H1 (cell line): ENCODE results near the gene ZNF263. TPM values are rescaled to one million over a fixed set of nuclear protein-coding genes. Genes with fewer than 3 reads are reported as not detected.
A peak's percentile ranks its signal among the peaks of the same experiment; 100 is the strongest.

Experiments used
- CTCF ChIA-PET: fragments of 300-600 bp; sonication (Branson Sonifier 250); formaldehyde crosslinking; loops from one replicate; lab custom pipeline; 2021; ENCODE audit not compliant: partially characterized antibody; lab: Charles Lee
- POLR2A ChIA-PET: fragments of 300-600 bp; sonication (Branson Sonifier 250); formaldehyde crosslinking; loops from one replicate; lab custom pipeline; 2021; ENCODE audit warnings: inconsistent platforms; ENCODE audit not compliant: partially characterized antibody; lab: Charles Lee
- DNase-seq, 2 experiments: peaks; one replicate each; pipeline versions ENCODE4 v3.0.0 to v3.0.0-alpha.2; 2010 to 2022; ENCODE audit warnings: low spot score in 2 of 2, low read depth in 1 of 2, mixed read lengths in 1 of 2
- FAIRE-seq: peaks from 2 replicates; lab custom pipeline; 2011; peaks lifted over from hg19 to GRCh38; lab: Jason Lieb, UNC
- H2AFZ ChIP-seq: 2 replicates; pipeline ENCODE4 v1.8.1; 2012; ENCODE audit warnings: low read length, inconsistent platforms
- H2AK5ac ChIP-seq: 2 replicates; pipeline ENCODE4 v1.6.1; 2013; ENCODE audit warnings: low read depth, low read length
- H2BK120ac ChIP-seq: replicated peaks from 2 replicates; pipeline ENCODE3; 2013; ENCODE audit warnings: low read depth, low read length, inconsistent platforms
- H2BK12ac ChIP-seq: 2 replicates; pipeline ENCODE4 v1.6.1; 2013; ENCODE audit warnings: low read depth, low read length
- H2BK15ac ChIP-seq: 2 replicates; pipeline ENCODE4 v1.6.1; 2013; ENCODE audit warnings: low read length
- H2BK20ac ChIP-seq: 2 replicates; pipeline ENCODE4 v1.6.1; 2013; ENCODE audit warnings: low read length
- H2BK5ac ChIP-seq: 2 replicates; pipeline ENCODE4 v1.6.1; 2013; ENCODE audit warnings: low read depth, low read length
- H3K14ac ChIP-seq: 2 replicates; pipeline ENCODE4 v1.6.1; 2013; ENCODE audit warnings: inconsistent platforms; ENCODE audit not compliant: insufficient read length
- H3K18ac ChIP-seq: 2 replicates; pipeline ENCODE4 v1.6.1; 2013; ENCODE audit warnings: low read length; ENCODE audit errors: extremely low read depth
- H3K23ac ChIP-seq: 2 replicates; pipeline ENCODE4 v1.6.1; 2013; ENCODE audit warnings: inconsistent platforms; ENCODE audit not compliant: insufficient read length
- H3K23me2 ChIP-seq: 2 replicates; pipeline ENCODE4 v1.6.1; 2013; ENCODE audit warnings: low read depth, low read length
- H3K27ac ChIP-seq: 2 replicates; pipeline ENCODE4 v1.6.1; 2011; ENCODE audit warnings: low read depth, low read length, inconsistent platforms
- H3K27me3 ChIP-seq, 4 experiments: replicated peaks in 1 of 4; 1 replicate in 1 of 4; 2 replicates in 3 of 4; pipeline versions ENCODE4 v1.6.1 to v1.8.1; 2011 to 2013; ENCODE audit warnings: low read length in 3 of 4, mild to moderate bottlenecking in 3 of 4, inconsistent platforms in 2 of 4, mixed read lengths in 2 of 4, moderate library complexity in 1 of 4; ENCODE audit not compliant: control insufficient read depth in 3 of 4, insufficient read depth in 3 of 4; ENCODE audit errors: extremely low read depth in 1 of 4
- H3K36me3 ChIP-seq, 4 experiments: 2 replicates each; pipeline versions ENCODE4 v1.6.1 to v1.8.1; 2011 to 2013; ENCODE audit warnings: mild to moderate bottlenecking in 4 of 4, low read length in 3 of 4, moderate library complexity in 2 of 4, control low read depth in 1 of 4, inconsistent platforms in 1 of 4; ENCODE audit not compliant: insufficient read depth in 4 of 4, control insufficient read depth in 2 of 4
- H3K4ac ChIP-seq: replicated peaks from 2 replicates; pipeline ENCODE3; 2013; ENCODE audit warnings: low read length, low read depth, mixed read lengths, inconsistent platforms; ENCODE audit not compliant: insufficient read length
- H3K4me1 ChIP-seq, 4 experiments: replicated peaks in 1 of 4; 1 replicate in 1 of 4; 2 replicates in 3 of 4; pipeline versions ENCODE4 v1.6.1 to v1.8.1; 2011 to 2013; ENCODE audit warnings: low read length in 3 of 4, inconsistent platforms in 2 of 4, mixed read lengths in 1 of 4; ENCODE audit not compliant: insufficient read depth in 4 of 4, control insufficient read depth in 3 of 4
- H3K4me2 ChIP-seq, 2 experiments: 2 replicates each; pipeline versions ENCODE4 v1.6.1 to v1.8.1; 2011 to 2013; ENCODE audit warnings: low read depth in 2 of 2, low read length in 2 of 2, control low read depth in 1 of 2, inconsistent platforms in 1 of 2, mild to moderate bottlenecking in 1 of 2; ENCODE audit not compliant: insufficient read depth in 1 of 2
- H3K4me3 ChIP-seq, 4 experiments: fragments of 200-600, 300-600 bp in 1 of 4; sonication (generic), shearing (Covaris generic), sonication (Bioruptor Twin) in 1 of 4; 2 replicates each; pipeline versions ENCODE4 v1.5.1 to v1.8.1; 2011 to 2016; ENCODE audit warnings: low read length in 4 of 4, low read depth in 3 of 4, control low read depth in 2 of 4, inconsistent platforms in 2 of 4, mild to moderate bottlenecking in 2 of 4, mixed read lengths in 1 of 4, moderate library complexity in 1 of 4; ENCODE audit not compliant: insufficient read depth in 2 of 4; ENCODE audit errors: extremely low read depth in 1 of 4
- H3K56ac ChIP-seq: replicated peaks from 2 replicates; pipeline ENCODE3; 2013; ENCODE audit warnings: low read depth, mild to moderate bottlenecking, mixed read lengths, low read length, inconsistent platforms; ENCODE audit not compliant: insufficient read length
- H3K79me1 ChIP-seq: 2 replicates; pipeline ENCODE4 v1.6.1; 2013; ENCODE audit warnings: low read depth, low read length, control low read depth
- H3K79me2 ChIP-seq, 2 experiments: 2 replicates each; pipeline versions ENCODE4 v1.6.1 to v1.8.1; 2012 to 2013; ENCODE audit warnings: low read length in 2 of 2, mild to moderate bottlenecking in 2 of 2, inconsistent platforms in 1 of 2; ENCODE audit not compliant: insufficient read depth in 2 of 2, control insufficient read depth in 1 of 2
- H3K9ac ChIP-seq, 4 experiments: replicated peaks in 1 of 4; 1 replicate in 1 of 4; 2 replicates in 3 of 4; pipeline versions ENCODE4 v1.6.1 to v1.8.1; 2011 to 2013; ENCODE audit warnings: low read depth in 3 of 4, low read length in 3 of 4, control low read depth in 2 of 4, mild to moderate bottlenecking in 2 of 4, moderate library complexity in 2 of 4, inconsistent platforms in 1 of 4; ENCODE audit errors: extremely low read depth in 1 of 4
- H3K9me3 ChIP-seq, 2 experiments: 2 replicates each; pipeline versions ENCODE4 v1.6.1 to v1.8.1; 2012 to 2013; ENCODE audit warnings: mild to moderate bottlenecking in 2 of 2, moderate library complexity in 2 of 2, control low read depth in 1 of 2, inconsistent platforms in 1 of 2, low read depth in 1 of 2, low read length in 1 of 2, mixed read lengths in 1 of 2; ENCODE audit not compliant: insufficient read depth in 2 of 2
- H4K20me1 ChIP-seq, 2 experiments: replicated peaks in 1 of 2; 2 replicates each; pipeline versions ENCODE3 to v1.8.1; 2011 to 2013; ENCODE audit warnings: inconsistent platforms in 2 of 2, low read length in 2 of 2, mild to moderate bottlenecking in 1 of 2; ENCODE audit not compliant: insufficient read depth in 2 of 2, control insufficient read depth in 1 of 2
- H4K5ac ChIP-seq: 2 replicates; pipeline ENCODE4 v1.6.1; 2013; ENCODE audit warnings: low read length, low read depth, mixed read lengths, inconsistent platforms; ENCODE audit not compliant: insufficient read length
- H4K8ac ChIP-seq: 2 replicates; pipeline ENCODE4 v1.8.0; 2013; ENCODE audit warnings: mild to moderate bottlenecking, moderate library complexity, low read length, inconsistent platforms; ENCODE audit not compliant: insufficient read depth; ENCODE audit errors: extremely low read depth
- H4K91ac ChIP-seq: replicated peaks from 2 replicates; pipeline ENCODE3; 2013; ENCODE audit warnings: low read length, mixed read lengths, inconsistent platforms; ENCODE audit not compliant: insufficient read length
- GTF2F1 ChIP-seq: IDR thresholded peaks from 2 replicates; pipeline ENCODE4 v1.6.1; 2012; ENCODE audit warnings: low read depth, low read length, improper control_type of control experiment, borderline replicate concordance
- JUN ChIP-seq: IDR thresholded peaks from 2 replicates; pipeline ENCODE4 v1.6.1; 2011; ENCODE audit warnings: low read depth, mild to moderate bottlenecking, improper control_type of control experiment, low read length
- NANOG ChIP-seq: IDR thresholded peaks from 2 replicates; pipeline ENCODE4 v1.6.1; 2011; ENCODE audit warnings: low read length, low read depth, mild to moderate bottlenecking, inconsistent platforms; ENCODE audit not compliant: insufficient read depth, poor library complexity, severe bottlenecking
- POLR2AphosphoS5 ChIP-seq: IDR thresholded peaks from 2 replicates; pipeline ENCODE4 v1.6.1; 2011; ENCODE audit warnings: low read depth, low read length
- RAD21 ChIP-seq, 2 experiments: IDR thresholded peaks in 1 of 2; conservative IDR thresholded peaks in 1 of 2; 2 replicates each; pipeline ENCODE4 v1.6.1; 2011; ENCODE audit warnings: low read depth in 2 of 2, low read length in 2 of 2, improper control_type of control experiment in 1 of 2, inconsistent platforms in 1 of 2, mild to moderate bottlenecking in 1 of 2, moderate library complexity in 1 of 2
- RBBP5 ChIP-seq: IDR thresholded peaks from 2 replicates; pipeline ENCODE4 v1.7.1; 2012; ENCODE audit warnings: low read depth, mild to moderate bottlenecking, inconsistent platforms, low read length, moderate library complexity, borderline replicate concordance
- YY1 ChIP-seq: IDR thresholded peaks from 2 replicates; pipeline ENCODE4 v1.6.1; 2011; ENCODE audit warnings: low read depth, mild to moderate bottlenecking, low read length
- WGBS, 2 experiments: shearing (Covaris generic) in 1 of 2; methylation state at CpG; one replicate each; pipeline versions ENCODE4 v1.1.6 to v1.1.7; 2013 to 2015; ENCODE audit warnings: low lambda C conversion rate in 2 of 2, mixed read lengths in 2 of 2, inconsistent platforms in 1 of 2, low coverage in 1 of 2, missing lambda C conversion rate in 1 of 2; ENCODE audit not compliant: insufficient replicate concordance in 2 of 2, insufficient coverage in 1 of 2, insufficient read length in 1 of 2; ENCODE audit errors: extremely low coverage in 1 of 2, missing lambda C conversion rate in 1 of 2; 5-methylcytosine and 5-hydroxymethylcytosine counted together
- polyA plus RNA-seq, 7 experiments: library from polyadenylated mRNA; depleted of rRNA in 3 of 7; stranded (reverse) in 5 of 7; unstranded in 2 of 7; fragments of >200 nt in 5 of 7; fragments of 200-250 nt in 2 of 7; gene quantifications; 1 replicate in 5 of 7; 2 replicates in 1 of 7; 4 replicates in 1 of 7; pipeline versions ENCODE4 v1.2.1 to v1.2.3, GENCODE V29; 2011 to 2013; ENCODE audit warnings: missing spikeins in 2 of 7, mixed read lengths in 2 of 7
- total RNA-seq: library from RNA; stranded (reverse); fragmentation: NEBNext Ultra II Directional; extraction: Animal tissue kit (Norgen Biotek cat#: 25700); gene quantifications from 2 replicates; pipeline ENCODE4 v1.2.1, GENCODE V29; 2021
- TF ChIP-seq, protein P1 (sequence below), 3 experiments: IDR thresholded peaks; 1 replicate in 2 of 3; 2 replicates in 1 of 3; pipeline versions ENCODE4 v1.5.1 to v1.6.1; 2011; ENCODE audit warnings: low read length in 3 of 3, mild to moderate bottlenecking in 3 of 3, inconsistent platforms in 2 of 3, low read depth in 1 of 3, moderate library complexity in 1 of 3; ENCODE audit not compliant: insufficient read depth in 1 of 3; ENCODE audit errors: control extremely low read depth in 1 of 3
- TF ChIP-seq, protein P2 (sequence below): IDR thresholded peaks from 2 replicates; pipeline ENCODE4 v1.6.1; 2012; ENCODE audit warnings: inconsistent platforms

Gene ZNF263
- total and polyA plus RNA-seq, 2 of the 8 experiments (the other 6 are each of a cell fraction or from before 2014, with no cell fraction given), result 9.2 to 26.7 TPM

GRCh38 chr16:3234543-3234856, 48.8 kb upstream of the ZNF263 start:
- Histone ChIP-seq H4K20me1 (no peaks in the 10 kb centered on the region), H3K23me2 (peaks cover 4% of the 10 kb centered on the region), H4K91ac (no peak overlapping the region), H3K4me3 (peak overlapping the region; percentile 86 to 95 (median 88)), H3K4me1 (peaks cover 0 to 4% (median 0%) of the 10 kb centered on the region in 4 experiments; a peak in 2 of 7 replicates), H3K79me1 (peaks cover 3% of the 10 kb centered on the region; the same call in 1 of the 2 replicates), H4K5ac (no peak overlapping the region), H3K56ac (peak overlapping the region; percentile 21), H3K27ac (peak overlapping the region; percentile 35; the same call in 1 of the 2 replicates), H2BK20ac (no peak overlapping the region), H2BK120ac (no peak overlapping the region), H3K23ac (no peak overlapping the region), H3K9ac (peak overlapping the region; percentile 68 to 83 (median 75)), H3K18ac (peak overlapping the region; percentile 48; the same call in 1 of the 2 replicates), H3K9me3 (peaks cover 8 to 19% of the 10 kb centered on the region in 2 experiments; a peak in 3 of 4 replicates), H2AFZ (peak overlapping the region; percentile 7; the same call in 1 of the 2 replicates), H3K4ac (no peak overlapping the region), H2AK5ac (no peak overlapping the region), H3K79me2 (peaks cover 0 to 5% of the 10 kb centered on the region in 2 experiments; a peak in 1 of 4 replicates), H3K4me2 (peak overlapping the region; percentile 81 to 87), H2BK12ac (no peak overlapping the region), H3K14ac (no peak overlapping the region), H3K27me3 (no peaks in the 10 kb centered on the region; a peak in 2 of 7 replicates), H2BK5ac (peak overlapping the region; percentile 91; the same call in 1 of the 2 replicates), H3K36me3 (peaks cover 17 to 39% (median 26%) of the 10 kb centered on the region in 4 experiments), H4K8ac (peak overlapping the region; percentile 45), H2BK15ac (no peak overlapping the region)
- ChIA-PET CTCF (interaction anchor here (0.8 to 1.7 kb wide), 3 partner anchors 33 to 104 kb away, joined by 3 to 4 read pairs (median 3); no protein-coding TSS in a partner anchor), POLR2A (interaction anchor here (0.6 to 1.9 kb wide), 14 partner anchors 9 to 167 kb away, joined by 3 to 7 read pairs (median 4); partner anchors contain the start of gene ZNF174)
- no peak for DNase-seq
- no peak for FAIRE-seq
- 8% methylated on average over 18 of the region's 18 CpGs; no CpG with 5 or more reads in 1 of the 2 experiments for WGBS, 2 experiments
- TF ChIP-seq, protein P1, sequence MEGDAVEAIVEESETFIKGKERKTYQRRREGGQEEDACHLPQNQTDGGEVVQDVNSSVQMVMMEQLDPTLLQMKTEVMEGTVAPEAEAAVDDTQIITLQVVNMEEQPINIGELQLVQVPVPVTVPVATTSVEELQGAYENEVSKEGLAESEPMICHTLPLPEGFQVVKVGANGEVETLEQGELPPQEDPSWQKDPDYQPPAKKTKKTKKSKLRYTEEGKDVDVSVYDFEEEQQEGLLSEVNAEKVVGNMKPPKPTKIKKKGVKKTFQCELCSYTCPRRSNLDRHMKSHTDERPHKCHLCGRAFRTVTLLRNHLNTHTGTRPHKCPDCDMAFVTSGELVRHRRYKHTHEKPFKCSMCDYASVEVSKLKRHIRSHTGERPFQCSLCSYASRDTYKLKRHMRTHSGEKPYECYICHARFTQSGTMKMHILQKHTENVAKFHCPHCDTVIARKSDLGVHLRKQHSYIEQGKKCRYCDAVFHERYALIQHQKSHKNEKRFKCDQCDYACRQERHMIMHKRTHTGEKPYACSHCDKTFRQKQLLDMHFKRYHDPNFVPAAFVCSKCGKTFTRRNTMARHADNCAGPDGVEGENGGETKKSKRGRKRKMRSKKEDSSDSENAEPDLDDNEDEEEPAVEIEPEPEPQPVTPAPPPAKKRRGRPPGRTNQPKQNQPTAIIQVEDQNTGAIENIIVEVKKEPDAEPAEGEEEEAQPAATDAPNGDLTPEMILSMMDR (IDR thresholded peaks at IDR 0.05; ENCODE audit: control extremely low read depth in 1 of 3, insufficient read depth in 1 of 3, low read depth in 1 of 3, low read length in 3 of 3), result no peak
- no peak for TF ChIP-seq NANOG
- TF ChIP-seq RAD21 (IDR thresholded peaks at IDR 0.05 in 1 of 2, conservative IDR thresholded peaks at IDR 0.05 in 1 of 2; ENCODE audit: low read depth in 2 of 2, low read length in 2 of 2), result no peak
- no peak for TF ChIP-seq YY1
- TF ChIP-seq RBBP5, result no peak
- no peak for TF ChIP-seq GTF2F1
- TF ChIP-seq, protein P2, sequence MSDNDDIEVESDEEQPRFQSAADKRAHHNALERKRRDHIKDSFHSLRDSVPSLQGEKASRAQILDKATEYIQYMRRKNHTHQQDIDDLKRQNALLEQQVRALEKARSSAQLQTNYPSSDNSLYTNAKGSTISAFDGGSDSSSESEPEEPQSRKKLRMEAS, result no peak
- no peak for TF ChIP-seq POLR2AphosphoS5
- TF ChIP-seq JUN, result no peak
